ENCODE measurements around the gene COA8. TPM values are rescaled to one million over a fixed set of nuclear protein-coding genes. Genes with fewer than 3 reads are reported as not detected.

The COA8 gene
- total and polyA plus RNA-seq, 4 donors: 30.6 to 59.8 (median 39.5) TPM

DNA sequence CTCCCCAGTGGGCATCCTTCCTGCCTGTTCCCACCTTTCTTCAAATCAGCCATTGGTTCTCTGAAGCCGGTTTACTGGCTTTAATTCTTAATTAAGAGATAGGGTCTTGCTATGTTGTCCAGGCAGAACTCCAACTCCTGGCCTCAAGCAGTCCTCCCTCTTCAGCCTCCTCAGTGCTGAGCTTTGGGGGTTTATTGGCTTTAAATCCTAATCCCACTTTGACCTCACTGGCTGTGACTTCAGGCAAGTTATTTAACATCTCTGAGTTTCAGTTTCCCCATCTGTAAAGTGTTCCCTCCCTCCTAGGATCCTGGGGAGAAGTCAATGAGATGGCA lies 35.9 kb upstream of the COA8 start:
- H3K4me1 ChIP-seq (ENCODE audit: control insufficient read depth in 5 of 5, insufficient read depth in 5 of 5, low read length in 5 of 5): peaks cover 0 to 48% (median 17%) of the 10 kb centered on the region in 5 donors
- no peak for ATAC-seq (ENCODE audit: insufficient read depth, low FRiP score)
- peaks cover 0 to 7% (median 1%) of the 10 kb centered on the region in 4 donors for H3K36me3 ChIP-seq (ENCODE audit: control insufficient read depth in 4 of 4, insufficient read depth in 4 of 4, low read length in 4 of 4)
- no peaks in the 10 kb centered on the region for H3K27me3 ChIP-seq (ENCODE audit: control insufficient read depth in 3 of 3, insufficient read depth in 3 of 3, low read length in 2 of 3)
- H3K4me3 ChIP-seq: no peak overlapping the region
- no peak for DNase-seq
- peak overlapping the region in 1 of 2 donors; percentile 87 for H3K27ac ChIP-seq (ENCODE audit: low read depth in 1 of 2, low read length in 1 of 2)
- TF ChIP-seq, protein P1, sequence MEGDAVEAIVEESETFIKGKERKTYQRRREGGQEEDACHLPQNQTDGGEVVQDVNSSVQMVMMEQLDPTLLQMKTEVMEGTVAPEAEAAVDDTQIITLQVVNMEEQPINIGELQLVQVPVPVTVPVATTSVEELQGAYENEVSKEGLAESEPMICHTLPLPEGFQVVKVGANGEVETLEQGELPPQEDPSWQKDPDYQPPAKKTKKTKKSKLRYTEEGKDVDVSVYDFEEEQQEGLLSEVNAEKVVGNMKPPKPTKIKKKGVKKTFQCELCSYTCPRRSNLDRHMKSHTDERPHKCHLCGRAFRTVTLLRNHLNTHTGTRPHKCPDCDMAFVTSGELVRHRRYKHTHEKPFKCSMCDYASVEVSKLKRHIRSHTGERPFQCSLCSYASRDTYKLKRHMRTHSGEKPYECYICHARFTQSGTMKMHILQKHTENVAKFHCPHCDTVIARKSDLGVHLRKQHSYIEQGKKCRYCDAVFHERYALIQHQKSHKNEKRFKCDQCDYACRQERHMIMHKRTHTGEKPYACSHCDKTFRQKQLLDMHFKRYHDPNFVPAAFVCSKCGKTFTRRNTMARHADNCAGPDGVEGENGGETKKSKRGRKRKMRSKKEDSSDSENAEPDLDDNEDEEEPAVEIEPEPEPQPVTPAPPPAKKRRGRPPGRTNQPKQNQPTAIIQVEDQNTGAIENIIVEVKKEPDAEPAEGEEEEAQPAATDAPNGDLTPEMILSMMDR (IDR thresholded peaks at IDR 0.05; ENCODE audit: control extremely low read depth, extremely low read depth): no peak
- no peak overlapping the region for H3K9ac ChIP-seq (ENCODE audit: insufficient read depth in 1 of 2, low read length in 2 of 2)
- WGBS, 2 donors: 80 to 88% methylated on average over 1 of the region's 1 CpG
- H3K9me3 ChIP-seq (ENCODE audit: control insufficient read depth in 4 of 4, insufficient read depth in 3 of 4, low read length in 3 of 4): no peaks in the 10 kb centered on the region

DNA sequence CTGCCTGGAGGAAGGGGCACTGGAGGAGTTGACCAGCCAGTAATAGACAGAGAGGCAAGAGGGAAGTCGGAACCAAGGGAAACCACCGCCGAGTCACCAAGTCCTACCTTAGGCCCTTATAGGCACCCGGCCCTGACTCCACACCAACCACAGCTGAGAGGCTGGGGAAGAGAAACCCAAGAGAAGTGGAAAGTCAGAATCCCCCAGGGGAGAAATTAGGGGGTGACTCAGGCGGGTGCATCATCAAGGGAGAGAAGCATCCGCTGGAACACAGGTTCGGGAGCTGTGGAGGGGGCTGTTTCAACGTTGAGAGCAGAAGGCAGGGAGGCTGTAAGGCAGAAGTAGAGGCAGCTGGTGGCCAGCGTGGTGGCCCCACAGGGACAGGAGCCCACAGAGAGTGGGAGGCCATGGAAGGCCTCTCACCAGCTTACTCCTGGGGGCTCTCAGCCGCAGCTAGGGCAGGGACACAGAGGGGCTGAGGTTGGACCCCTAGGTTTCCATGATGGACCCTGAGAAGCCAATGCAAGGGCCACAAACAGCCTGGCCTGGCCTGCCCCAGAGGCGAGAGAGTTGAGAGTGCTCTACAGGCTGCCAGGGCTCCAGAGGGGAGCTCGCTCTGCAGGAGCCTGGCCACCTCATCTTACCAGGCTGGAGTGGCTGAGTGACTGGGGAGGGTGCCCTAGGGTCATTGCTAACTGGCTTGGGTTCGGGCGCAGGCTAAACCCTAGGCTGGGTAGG lies 35.2 kb upstream of the COA8 start:
- no peak overlapping the region for H3K9ac ChIP-seq (ENCODE audit: insufficient read depth in 1 of 2, low read length in 2 of 2)

DNA sequence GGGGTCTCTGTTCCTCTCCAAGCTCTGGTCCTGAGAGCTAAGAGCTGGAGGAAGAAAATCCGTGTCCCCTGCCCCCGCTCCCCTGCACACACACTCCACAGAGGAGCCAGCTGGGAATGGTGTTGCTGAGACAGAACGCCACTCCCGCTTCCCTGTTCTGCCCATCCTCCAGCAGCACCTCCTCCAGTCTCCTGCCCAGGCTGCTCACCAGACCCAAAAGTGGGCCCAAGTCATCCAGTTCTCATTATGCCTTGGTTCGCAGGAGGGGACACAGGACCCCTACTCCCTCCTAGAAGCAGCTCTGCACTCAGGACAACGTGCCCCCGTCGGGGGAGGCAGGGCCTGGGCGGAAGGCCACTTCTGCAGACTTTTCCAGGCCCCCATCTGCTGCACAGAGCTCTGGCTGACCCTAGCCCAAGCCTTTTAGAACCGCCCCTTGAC lies 34.6 kb upstream of the COA8 start:
- H3K27me3 ChIP-seq (ENCODE audit: control insufficient read depth in 3 of 3, insufficient read depth in 3 of 3, low read length in 2 of 3): no peaks in the 10 kb centered on the region
- DNase-seq (peak; percentile 51 to 75 (median 68)), ATAC-seq (ENCODE audit: insufficient read depth, low FRiP score) (no peak)
- H3K36me3 ChIP-seq (ENCODE audit: control insufficient read depth in 4 of 4, insufficient read depth in 4 of 4, low read length in 4 of 4): peaks cover 0 to 20% (median 4%) of the 10 kb centered on the region in 4 donors
- H3K9ac ChIP-seq (ENCODE audit: insufficient read depth in 1 of 2, low read length in 2 of 2): no peak overlapping the region
- peaks cover 0 to 44% (median 14%) of the 10 kb centered on the region in 5 donors for H3K4me1 ChIP-seq (ENCODE audit: control insufficient read depth in 5 of 5, insufficient read depth in 5 of 5, low read length in 5 of 5)
- H3K9me3 ChIP-seq (ENCODE audit: control insufficient read depth in 4 of 4, insufficient read depth in 3 of 4, low read length in 3 of 4): no peaks in the 10 kb centered on the region
- H3K27ac ChIP-seq (ENCODE audit: low read depth in 1 of 2, low read length in 1 of 2): peak overlapping the region; percentile 87 to 96
- H3K4me3 ChIP-seq: peak overlapping the region; percentile 53
- WGBS, 2 donors: 48 to 63% methylated on average over 10 of the region's 10 CpGs
- TF ChIP-seq, protein P1 (IDR thresholded peaks at IDR 0.05; ENCODE audit: control extremely low read depth, extremely low read depth): no peak

More for the DNA sequence above, 35.2 kb upstream of the COA8 start:
- Histone ChIP-seq H3K9me3 (ENCODE audit: control insufficient read depth in 4 of 4, insufficient read depth in 3 of 4, low read length in 3 of 4) (no peaks in the 10 kb centered on the region), H3K27ac (ENCODE audit: low read depth in 1 of 2, low read length in 1 of 2) (peak overlapping the region; percentile 87 to 96), H3K27me3 (ENCODE audit: control insufficient read depth in 3 of 3, insufficient read depth in 3 of 3, low read length in 2 of 3) (no peaks in the 10 kb centered on the region), H3K4me1 (ENCODE audit: control insufficient read depth in 5 of 5, insufficient read depth in 5 of 5, low read length in 5 of 5) (peaks cover 0 to 48% (median 14%) of the 10 kb centered on the region in 5 donors), H3K4me3 (no peak overlapping the region), H3K36me3 (ENCODE audit: control insufficient read depth in 4 of 4, insufficient read depth in 4 of 4, low read length in 4 of 4) (peaks cover 0 to 14% (median 3%) of the 10 kb centered on the region in 4 donors)
- WGBS, 2 donors: 73 to 75% methylated on average over 14 of the region's 14 CpGs
- no peak for ATAC-seq (ENCODE audit: insufficient read depth, low FRiP score)
- no peak for DNase-seq
- TF ChIP-seq, protein P1 (IDR thresholded peaks at IDR 0.05; ENCODE audit: control extremely low read depth, extremely low read depth): no peak

Data from lung (tissue), 12 donors.